Lower leg skin (tissue), 4 donors: ENCODE data around the gene TECTA. TPM values are rescaled to one million over a fixed set of nuclear protein-coding genes. Genes with fewer than 3 reads are reported as not detected.

ENCODE experiments used
- DNase-seq, 2 donors: peaks; one replicate each; pipeline ENCODE4 v3.0.0-alpha.2; 2019; ENCODE audit warnings: low spot score in 2 of 2
- H3K4me3 ChIP-seq: fragments of 200-600 bp; sonication (generic); 2 replicates; pipeline ENCODE4 v1.5.1; 2017; ENCODE audit warnings: mild to moderate bottlenecking, low read depth; ENCODE audit not compliant: poor library complexity, severe bottlenecking
- POLR2A ChIP-seq, 2 donors: fragments of 450-650 bp; IDR thresholded peaks; one replicate each; pipeline ENCODE4 v1.6.1; 2016 to 2017; ENCODE audit warnings: antibody characterized with exemption in 2 of 2, mild to moderate bottlenecking in 1 of 2, moderate library complexity in 1 of 2
- WGBS, 2 donors: methylation state at CpG; one replicate each; pipeline ENCODE4 v1.1.5; 2018; 5-methylcytosine and 5-hydroxymethylcytosine counted together
- intact Hi-C: fragments of 100-400 bp; cut with DNase I; formaldehyde crosslinking; loops from one replicate; pipeline ENCODE4 v1.15.0; 2023; ENCODE audit warnings: low total_unique reads
- total RNA-seq, 4 donors: library from RNA; depleted of rRNA; stranded (reverse); fragments of >200 nt; gene quantifications; one replicate each; pipeline ENCODE4 v1.1.0, GENCODE V29; 2016
- TF ChIP-seq, protein P1 (sequence below), 3 donors: fragments of 450-650 bp; IDR thresholded peaks; one replicate each; pipeline ENCODE4 v1.5.1; 2016; ENCODE audit warnings: antibody characterized with exemption in 3 of 3, mild to moderate bottlenecking in 3 of 3, moderate library complexity in 2 of 3

The TECTA gene
- total RNA-seq, 4 donors from 2014 or later, result 0.08 to 1.2 (median 0.20) TPM

DNA sequence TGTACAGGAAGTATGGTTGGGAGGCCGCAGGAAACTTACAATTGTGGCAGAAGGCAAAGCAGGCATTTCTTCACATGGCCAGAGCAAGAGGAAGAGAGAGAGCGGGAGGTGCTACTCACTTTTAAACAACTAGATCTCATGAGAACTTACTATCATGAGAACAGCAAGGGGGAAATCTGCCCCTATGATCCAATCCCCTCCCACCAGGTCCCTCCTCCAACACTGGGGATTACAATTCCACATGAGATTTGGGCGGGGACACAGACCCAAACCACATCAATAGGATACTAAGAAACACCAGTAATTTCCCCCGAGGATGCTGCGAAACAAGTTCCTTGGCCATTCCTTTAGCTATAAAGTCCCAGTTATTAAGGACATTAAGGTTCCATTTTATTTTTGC lies 97.4 kb downstream of the TECTA start:
- no peak overlapping the region for H3K4me3 ChIP-seq
- 80% methylated on average over 5 of the region's 5 CpGs for WGBS, 2 donors
- intact Hi-C loops, result no loop called here
- no peak for DNase-seq
- TF ChIP-seq POLR2A (IDR thresholded peaks at IDR 0.05), result no peak
- TF ChIP-seq, protein P1, sequence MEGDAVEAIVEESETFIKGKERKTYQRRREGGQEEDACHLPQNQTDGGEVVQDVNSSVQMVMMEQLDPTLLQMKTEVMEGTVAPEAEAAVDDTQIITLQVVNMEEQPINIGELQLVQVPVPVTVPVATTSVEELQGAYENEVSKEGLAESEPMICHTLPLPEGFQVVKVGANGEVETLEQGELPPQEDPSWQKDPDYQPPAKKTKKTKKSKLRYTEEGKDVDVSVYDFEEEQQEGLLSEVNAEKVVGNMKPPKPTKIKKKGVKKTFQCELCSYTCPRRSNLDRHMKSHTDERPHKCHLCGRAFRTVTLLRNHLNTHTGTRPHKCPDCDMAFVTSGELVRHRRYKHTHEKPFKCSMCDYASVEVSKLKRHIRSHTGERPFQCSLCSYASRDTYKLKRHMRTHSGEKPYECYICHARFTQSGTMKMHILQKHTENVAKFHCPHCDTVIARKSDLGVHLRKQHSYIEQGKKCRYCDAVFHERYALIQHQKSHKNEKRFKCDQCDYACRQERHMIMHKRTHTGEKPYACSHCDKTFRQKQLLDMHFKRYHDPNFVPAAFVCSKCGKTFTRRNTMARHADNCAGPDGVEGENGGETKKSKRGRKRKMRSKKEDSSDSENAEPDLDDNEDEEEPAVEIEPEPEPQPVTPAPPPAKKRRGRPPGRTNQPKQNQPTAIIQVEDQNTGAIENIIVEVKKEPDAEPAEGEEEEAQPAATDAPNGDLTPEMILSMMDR (IDR thresholded peaks at IDR 0.05), result no peak

DNA sequence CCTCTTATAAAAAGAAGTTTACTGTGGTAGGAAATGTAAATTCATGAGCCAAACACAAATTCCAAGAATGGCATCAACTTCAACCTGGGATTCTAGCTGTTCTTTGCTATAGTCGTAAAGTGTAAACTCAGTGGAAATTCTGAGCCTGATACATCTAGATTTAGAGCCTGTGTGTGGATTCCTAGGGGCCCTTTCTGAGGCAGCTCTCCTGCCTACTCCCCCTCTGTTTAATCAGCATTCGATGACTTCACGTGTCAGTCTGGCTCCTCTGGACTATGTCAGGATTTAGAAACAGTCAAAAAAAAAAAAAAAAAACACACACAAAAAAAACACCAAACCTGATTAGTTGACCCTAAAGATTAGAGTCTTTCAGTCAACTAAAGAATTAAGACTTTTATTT lies 98.5 kb downstream of the TECTA start:
- intact Hi-C loops, result no loop called here
- no peak for DNase-seq
- no peak overlapping the region for H3K4me3 ChIP-seq
- no peak for TF ChIP-seq POLR2A (IDR thresholded peaks at IDR 0.05)
- TF ChIP-seq, protein P1 (IDR thresholded peaks at IDR 0.05), result no peak
- WGBS, 2 donors, result 61 to 75% methylated on average over 3 of the region's 3 CpGs

DNA sequence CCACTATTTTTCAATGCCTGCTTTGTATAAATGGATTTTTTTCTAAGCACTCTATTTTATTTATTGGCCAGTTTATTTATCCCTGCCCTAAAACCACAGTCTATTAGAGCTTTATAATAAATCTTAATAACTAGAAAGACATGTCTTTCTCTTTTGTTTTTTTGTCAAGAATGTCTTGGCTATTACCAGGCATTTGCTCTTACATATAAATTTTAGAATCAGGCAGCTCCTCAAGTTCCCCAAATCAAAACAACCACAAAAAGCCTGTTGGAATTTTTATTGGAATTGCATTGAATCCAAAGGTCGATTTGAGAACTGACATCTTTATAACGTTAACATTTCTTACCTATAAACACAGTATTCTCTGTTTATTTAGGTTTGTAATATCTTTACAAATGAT lies 105.8 kb downstream of the TECTA start:
- no peak for TF ChIP-seq POLR2A (IDR thresholded peaks at IDR 0.05)
- TF ChIP-seq, protein P1 (IDR thresholded peaks at IDR 0.05), result no peak
- no peak overlapping the region for H3K4me3 ChIP-seq
- intact Hi-C loops, result no loop called here
- WGBS, 2 donors, result 34 to 40% methylated on average over 2 of the region's 2 CpGs
- no peak for DNase-seq

DNA sequence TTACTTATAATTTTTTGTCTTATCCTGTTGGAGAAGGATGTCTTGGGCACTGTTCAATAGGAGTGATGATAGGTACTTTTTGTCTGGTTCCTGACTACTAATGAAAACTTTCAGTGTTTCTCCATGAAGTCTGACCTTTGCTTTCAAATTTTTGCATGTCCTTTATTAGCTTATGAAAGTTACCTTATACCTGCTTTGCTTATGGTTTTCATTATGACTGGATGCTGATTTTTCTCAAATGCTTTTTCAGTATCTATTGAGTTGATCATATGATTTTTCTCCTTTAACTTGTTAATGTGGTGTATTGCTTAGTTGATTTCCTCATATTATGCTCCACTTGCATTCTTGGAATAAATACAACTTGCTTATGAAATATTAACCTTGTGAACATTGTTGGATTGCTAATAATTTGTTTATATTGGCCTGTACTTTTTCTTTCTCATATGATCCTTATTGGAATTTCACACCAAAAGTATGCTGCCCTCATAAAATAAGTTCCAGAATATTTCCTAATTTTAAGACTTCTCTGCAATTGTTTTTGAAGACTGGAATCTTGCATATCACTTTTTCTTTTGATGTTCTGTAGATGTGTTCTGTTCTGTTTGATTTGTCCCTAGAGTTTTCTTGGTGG lies 106.6 kb downstream of the TECTA start:
- intact Hi-C loops, result no loop called here
- no peak overlapping the region for H3K4me3 ChIP-seq
- DNase-seq, result no peak
- TF ChIP-seq, protein P1 (IDR thresholded peaks at IDR 0.05), result no peak
- no peak for TF ChIP-seq POLR2A (IDR thresholded peaks at IDR 0.05)

DNA sequence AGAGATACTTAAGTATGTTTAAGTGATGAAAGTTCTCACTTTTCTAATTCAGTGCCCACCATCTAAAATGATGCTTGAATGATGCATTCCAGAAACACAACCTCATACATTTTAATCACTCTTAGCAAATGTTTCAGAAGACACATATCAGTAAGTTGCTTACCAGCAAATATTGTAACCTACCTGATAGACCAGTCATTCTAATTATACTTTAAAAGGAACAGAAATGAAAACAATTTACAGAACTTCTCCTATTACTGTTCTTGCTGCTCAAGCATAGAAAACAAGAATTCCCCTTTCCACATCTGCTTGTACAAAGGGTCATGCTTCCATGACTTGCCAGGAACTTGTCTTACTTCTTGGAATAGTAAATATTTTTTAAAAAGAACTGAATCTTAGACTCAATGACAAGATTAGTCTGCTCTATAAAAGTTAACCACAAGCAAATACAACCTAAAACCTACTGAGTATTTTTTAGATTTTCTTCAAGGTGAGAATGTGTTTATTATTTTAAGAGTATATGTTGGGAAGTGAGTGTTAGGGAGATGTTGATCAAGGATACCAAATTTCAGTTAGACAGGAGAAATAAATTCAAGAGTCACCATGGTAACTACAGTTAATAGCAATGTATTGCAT lies 109.5 kb downstream of the TECTA start:
- TF ChIP-seq, protein P1 (IDR thresholded peaks at IDR 0.05), result no peak
- no peak for TF ChIP-seq POLR2A (IDR thresholded peaks at IDR 0.05)
- intact Hi-C loops, result no loop called here
- DNase-seq, result no peak
- no peak overlapping the region for H3K4me3 ChIP-seq

DNA sequence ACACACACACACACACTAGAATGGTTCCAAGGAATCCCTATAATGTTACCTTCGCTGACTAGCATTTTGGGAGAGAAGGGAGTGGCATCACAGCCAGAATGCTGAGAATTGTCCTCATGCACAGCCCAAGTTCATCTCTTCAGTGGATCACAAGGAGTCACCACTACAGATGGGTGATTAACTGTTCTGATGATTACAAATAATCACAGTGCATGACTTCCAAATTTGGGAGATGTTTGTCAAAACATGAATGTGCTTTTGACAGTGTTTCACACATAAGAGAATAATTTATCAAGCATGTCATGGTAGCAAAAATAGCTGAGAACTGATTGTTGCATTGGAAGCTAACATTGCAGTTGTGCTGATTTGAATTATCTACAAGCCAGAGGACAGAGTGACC lies 110.6 kb downstream of the TECTA start:
- no peak for DNase-seq
- intact Hi-C loops, result no loop called here
- WGBS, 2 donors, result 78 to 100% methylated on average over 1 of the region's 1 CpG
- H3K4me3 ChIP-seq, result no peak overlapping the region
- TF ChIP-seq POLR2A (IDR thresholded peaks at IDR 0.05), result no peak
- TF ChIP-seq, protein P1 (IDR thresholded peaks at IDR 0.05), result no peak
